AG08395 (cell line): ENCODE data around the gene GDF11.
A peak's percentile ranks its signal among the peaks of the same experiment; 100 is the strongest.

ENCODE experiments used
- DNase-seq: peaks from one replicate; pipeline ENCODE4 v3.0.0; 2012; ENCODE audit warnings: mixed read lengths, low spot score

GDF11 gene

DNA sequence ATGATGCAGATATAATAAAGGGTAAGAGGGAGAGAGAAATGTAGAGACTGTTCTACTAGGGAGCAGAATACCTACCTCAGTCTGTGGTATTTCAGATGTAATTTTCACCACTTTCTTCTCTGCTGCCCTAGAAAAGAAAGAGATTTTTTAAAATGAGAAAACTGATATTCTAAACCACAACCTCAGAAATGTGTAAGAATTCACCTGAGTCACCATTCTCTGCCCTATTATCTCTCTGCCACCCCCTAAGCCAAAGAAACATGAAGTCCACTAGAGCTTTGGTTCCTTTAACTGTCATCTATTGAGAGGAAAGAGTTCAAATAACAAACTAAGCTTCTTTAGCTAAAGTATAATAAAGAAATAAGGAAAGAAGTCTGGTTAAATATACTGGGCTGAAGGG is 53.0 kb downstream of the GDF11 start:
- no peak for DNase-seq

- DNase-seq: peak; percentile 57
Observed at GRCh38 chr12:55797068-55797467, 54.1 kb downstream of the GDF11 start.

DNA sequence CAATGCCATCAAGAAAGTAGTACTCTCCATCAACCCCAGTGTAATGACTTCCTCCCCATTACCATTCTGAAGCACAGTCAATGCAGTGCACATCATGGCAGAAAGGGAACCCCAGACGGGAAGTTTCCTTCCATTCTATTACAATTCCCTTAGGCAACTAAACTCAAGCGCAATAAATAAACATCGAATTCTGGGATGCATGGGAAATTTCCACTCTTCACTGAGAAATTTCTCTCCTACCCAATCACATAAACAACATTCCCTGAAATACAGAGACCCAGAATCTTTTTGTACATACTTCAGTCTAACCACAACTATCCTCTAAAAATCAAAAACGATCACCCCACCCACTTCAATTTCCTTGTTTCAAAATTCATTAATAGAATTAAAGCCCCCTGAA is 54.6 kb downstream of the GDF11 start:
- DNase-seq: no peak
